Right atrium auricular region (tissue), 2 donors: Measurements from ENCODE around the gene DCAF17. TPM values are rescaled to one million over a fixed set of nuclear protein-coding genes. Genes with fewer than 3 reads are reported as not detected.

ENCODE experiments used
- DNase-seq: peaks from one replicate; pipeline ENCODE4 v3.0.0-alpha.2; 2019; ENCODE audit warnings: low spot score
- H3K27ac ChIP-seq, 2 donors: fragments of 200-600 bp; sonication (generic); 1 replicate in 1 of 2; 2 replicates in 1 of 2; pipeline ENCODE4 v1.5.1; 2016 to 2019
- H3K27me3 ChIP-seq, 2 donors: fragments of 200-600 bp; sonication (generic); one replicate each; pipeline versions ENCODE4 v1.5.1 to v1.6.0; 2017 to 2019
- H3K36me3 ChIP-seq: fragments of 200-600 bp; sonication (generic); one replicate; pipeline ENCODE4 v1.5.1; 2016
- H3K4me1 ChIP-seq, 2 donors: fragments of 200-600 bp; sonication (generic); one replicate each; pipeline versions ENCODE4 v1.5.1 to v1.6.0; 2017 to 2019
- H3K4me3 ChIP-seq, 2 donors: fragments of 200-600 bp; sonication (generic); 1 replicate in 1 of 2; 2 replicates in 1 of 2; pipeline ENCODE4 v1.5.1; 2017 to 2019; ENCODE audit warnings: mild to moderate bottlenecking in 1 of 2, moderate library complexity in 1 of 2
- H3K9me3 ChIP-seq, 2 donors: fragments of 200-600 bp; sonication (generic); one replicate each; pipeline ENCODE4 v1.5.1; 2019
- CTCF ChIP-seq, 2 donors: fragments of 200-600 bp; sonication (generic); IDR thresholded peaks; one replicate each; pipeline ENCODE4 v1.5.1; 2019; ENCODE audit warnings: antibody characterized with exemption in 2 of 2
- total RNA-seq, 2 donors: library from RNA; depleted of rRNA; stranded (reverse); fragments of >200 nt; gene quantifications; one replicate each; pipeline ENCODE4 v1.1.0, GENCODE V29; 2016

DCAF17 gene
- total RNA-seq, 2 donors from 2014 or later = 5.8 to 7.3 TPM

DNA sequence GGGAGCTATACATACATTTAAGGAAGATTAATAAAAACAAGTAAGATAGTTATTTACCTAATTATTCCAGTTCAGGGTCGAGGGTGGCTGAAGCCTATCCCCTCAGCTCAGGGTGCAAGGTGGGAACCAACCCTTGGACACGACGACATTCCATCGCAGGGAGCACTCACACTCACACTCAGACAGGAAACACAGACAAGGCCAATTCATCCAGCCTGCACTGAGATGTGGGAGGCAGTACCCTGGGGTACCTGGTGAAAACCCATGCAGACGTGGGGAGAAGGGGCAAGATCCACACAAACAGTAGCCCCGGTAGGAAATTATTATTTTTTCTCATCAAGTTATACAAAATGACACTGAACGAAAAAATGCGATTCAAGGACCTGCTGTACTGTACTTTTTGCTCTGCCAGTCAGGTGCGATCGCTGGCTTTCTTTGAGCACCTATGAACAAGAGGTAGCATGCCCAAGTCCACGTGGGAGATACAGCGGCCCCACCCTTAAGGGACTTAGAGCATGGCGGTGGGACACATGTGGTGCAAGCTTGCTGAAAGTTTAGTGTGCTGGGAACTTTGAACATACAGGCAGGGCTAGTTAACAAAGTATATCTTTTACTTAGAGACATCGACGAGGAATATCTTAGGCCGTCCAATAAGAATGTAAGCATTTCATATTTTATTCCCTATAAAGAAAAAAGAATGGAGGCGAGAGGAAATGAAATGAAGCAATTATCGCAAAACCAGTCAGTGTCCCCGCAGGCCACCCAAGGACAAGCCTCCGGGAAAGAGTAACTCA is 860 bp upstream of the DCAF17 start:
- TF ChIP-seq CTCF (IDR thresholded peaks at IDR 0.05) = no peak
- Histone ChIP-seq H3K4me3 (peak overlapping the region; percentile 68 to 79), H3K4me1 (peaks cover 0 to 10% of the 10 kb centered on the region in 2 donors), H3K27me3 (no peaks in the 10 kb centered on the region), H3K27ac (peak overlapping the region; percentile 95 to 96), H3K36me3 (peaks cover 4% of the 10 kb centered on the region), H3K9me3 (no peaks in the 10 kb centered on the region)
- DNase-seq = no peak

GRCh38 chr2:171433763-171434012 is 338 bp upstream of the DCAF17 start, which contains the start of gene METTL8:
Gene METTL8, minus strand, starts transcription at chr2:171433990. Its CDS starts 41,805 bp downstream, at chr2:171392185.
- peak within 1 kb of the TSS; percentile 68 to 79 for H3K4me3 ChIP-seq
- TF ChIP-seq CTCF (IDR thresholded peaks at IDR 0.05) = no peak
- H3K27me3 ChIP-seq = no peaks in the 10 kb centered on the region
- no peaks in the 10 kb centered on the region for H3K9me3 ChIP-seq
- peak within 1 kb of the TSS; percentile 95 to 96 for H3K27ac ChIP-seq
- DNase-seq = no peak
- peaks cover 7% of the 10 kb centered on the region for H3K36me3 ChIP-seq
- H3K4me1 ChIP-seq = peaks cover 0 to 10% of the 10 kb centered on the region in 2 donors

GRCh38 chr2:171436307-171436706 is 2.3 kb downstream of the DCAF17 start:
- TF ChIP-seq CTCF (IDR thresholded peaks at IDR 0.05) = no peak
- DNase-seq = no peak
- H3K9me3 ChIP-seq = no peaks in the 10 kb centered on the region
- H3K27ac ChIP-seq = no peak overlapping the region
- H3K27me3 ChIP-seq = no peaks in the 10 kb centered on the region
- H3K4me1 ChIP-seq = peaks cover 0 to 10% of the 10 kb centered on the region in 2 donors
- no peak overlapping the region for H3K4me3 ChIP-seq
- peaks cover 15% of the 10 kb centered on the region for H3K36me3 ChIP-seq

- no peak for TF ChIP-seq CTCF (IDR thresholded peaks at IDR 0.05)
- Histone ChIP-seq H3K9me3 (no peaks in the 10 kb centered on the region), H3K4me1 (no peaks in the 10 kb centered on the region), H3K27ac (no peak overlapping the region), H3K36me3 (peaks cover 29% of the 10 kb centered on the region), H3K27me3 (no peaks in the 10 kb centered on the region), H3K4me3 (no peak overlapping the region)
- DNase-seq = no peak
Measured at GRCh38 chr2:171441470-171441869, 7.4 kb downstream of the DCAF17 start.

GRCh38 chr2:171447675-171448074 is 13.6 kb downstream of the DCAF17 start:
- no peak for DNase-seq

More at GRCh38 chr2:171447675-171448074, 13.6 kb downstream of the DCAF17 start:
- H3K27ac ChIP-seq = no peak overlapping the region
- H3K4me1 ChIP-seq = no peaks in the 10 kb centered on the region
- H3K36me3 ChIP-seq = peaks cover 53% of the 10 kb centered on the region
- H3K9me3 ChIP-seq = no peaks in the 10 kb centered on the region
- H3K4me3 ChIP-seq = no peak overlapping the region
- no peaks in the 10 kb centered on the region for H3K27me3 ChIP-seq
- no peak for TF ChIP-seq CTCF (IDR thresholded peaks at IDR 0.05)
